Type B pancreatic cell (in vitro differentiated cells): ENCODE data around the gene PKD1. TPM values are rescaled to one million over a fixed set of nuclear protein-coding genes. Genes with fewer than 3 reads are reported as not detected.

Source experiments
- DNase-seq: peaks from one replicate; pipeline ENCODE4 v3.0.0; 2021; ENCODE audit warnings: mixed read lengths; ENCODE audit not compliant: unreplicated experiment; ENCODE audit errors: extremely low spot score
- H3K27ac Mint-ChIP-seq: 2 replicates; pipeline ENCODE4 v1.8.0; 2021; ENCODE audit warnings: mild to moderate bottlenecking, mixed read lengths
- H3K27me3 Mint-ChIP-seq: 2 replicates; pipeline ENCODE4 v1.8.0; 2021; ENCODE audit warnings: mixed read lengths
- H3K36me3 Mint-ChIP-seq: 2 replicates; pipeline ENCODE4 v1.8.0; 2021; ENCODE audit warnings: mixed read lengths
- H3K4me1 Mint-ChIP-seq: one replicate; pipeline ENCODE4 v1.8.0; 2021; ENCODE audit warnings: mixed read lengths; ENCODE audit not compliant: unreplicated experiment
- H3K4me3 Mint-ChIP-seq: 2 replicates; pipeline ENCODE4 v1.8.0; 2021; ENCODE audit warnings: mild to moderate bottlenecking, mixed read lengths
- H3K9me3 Mint-ChIP-seq: 2 replicates; pipeline ENCODE4 v1.8.0; 2021; ENCODE audit warnings: mixed read lengths
- CTCF ChIP-seq: fragments of 200-600 bp; sonication (generic); conservative IDR thresholded peaks from 2 replicates; pipeline ENCODE4 v1.5.0; 2021; ENCODE audit warnings: antibody characterized with exemption, mild to moderate bottlenecking
- total RNA-seq: library from RNA; stranded (reverse); gene quantifications from 2 replicates; pipeline ENCODE4 v1.2.1, GENCODE V29; 2021; ENCODE audit warnings: low replicate concordance

Gene PKD1
- total RNA-seq, 1 donor from 2014 or later: 131 TPM

- no peak for TF ChIP-seq CTCF
- H3K4me1 Mint-ChIP-seq: no peaks in the 10 kb centered on the region
Measured at GRCh38 chr16:2062801-2063200, 72.9 kb downstream of the PKD1 start.

GRCh38 chr16:2061526-2061925, 74.2 kb downstream of the PKD1 start:
- Mint-ChIP-seq H3K27me3 (no peaks in the 10 kb centered on the region), H3K4me1 (no peaks in the 10 kb centered on the region), H3K4me3 (no peak overlapping the region), H3K36me3 (no peaks in the 10 kb centered on the region), H3K9me3 (no peaks in the 10 kb centered on the region), H3K27ac (no peak overlapping the region)
- no peak for TF ChIP-seq CTCF
- no peak for DNase-seq

More at GRCh38 chr16:2062801-2063200, 72.9 kb downstream of the PKD1 start:
- H3K36me3 Mint-ChIP-seq: no peaks in the 10 kb centered on the region
- DNase-seq: no peak
- H3K27ac Mint-ChIP-seq: no peak overlapping the region
- H3K4me3 Mint-ChIP-seq: no peak overlapping the region
- H3K9me3 Mint-ChIP-seq: no peaks in the 10 kb centered on the region
- H3K27me3 Mint-ChIP-seq: no peaks in the 10 kb centered on the region

GRCh38 chr16:2061023-2061422, 74.7 kb downstream of the PKD1 start:
- no peaks in the 10 kb centered on the region for H3K27me3 Mint-ChIP-seq
- no peaks in the 10 kb centered on the region for H3K36me3 Mint-ChIP-seq
- H3K27ac Mint-ChIP-seq: no peak overlapping the region
- no peak for TF ChIP-seq CTCF
- H3K9me3 Mint-ChIP-seq: no peaks in the 10 kb centered on the region
- H3K4me3 Mint-ChIP-seq: no peak overlapping the region
- no peak for DNase-seq
- no peaks in the 10 kb centered on the region for H3K4me1 Mint-ChIP-seq

- Mint-ChIP-seq H3K27me3 (no peaks in the 10 kb centered on the region), H3K4me3 (no peak overlapping the region), H3K4me1 (no peaks in the 10 kb centered on the region), H3K36me3 (no peaks in the 10 kb centered on the region), H3K27ac (no peak overlapping the region), H3K9me3 (no peaks in the 10 kb centered on the region)
- DNase-seq: no peak
- no peak for TF ChIP-seq CTCF
Measured at GRCh38 chr16:2060346-2060745, 75.4 kb downstream of the PKD1 start.

GRCh38 chr16:2058872-2059271, 76.8 kb downstream of the PKD1 start:
- no peak overlapping the region for H3K4me3 Mint-ChIP-seq
- H3K9me3 Mint-ChIP-seq: no peaks in the 10 kb centered on the region
- DNase-seq: no peak
- no peak overlapping the region for H3K27ac Mint-ChIP-seq
- H3K4me1 Mint-ChIP-seq: no peaks in the 10 kb centered on the region
- no peaks in the 10 kb centered on the region for H3K36me3 Mint-ChIP-seq
- no peaks in the 10 kb centered on the region for H3K27me3 Mint-ChIP-seq
- no peak for TF ChIP-seq CTCF

- Mint-ChIP-seq H3K27ac (no peak overlapping the region), H3K36me3 (no peaks in the 10 kb centered on the region), H3K4me3 (no peak overlapping the region), H3K4me1 (no peaks in the 10 kb centered on the region), H3K27me3 (no peaks in the 10 kb centered on the region), H3K9me3 (no peaks in the 10 kb centered on the region)
- no peak for DNase-seq
- no peak for TF ChIP-seq CTCF
Measured at GRCh38 chr16:2058420-2058819, 77.3 kb downstream of the PKD1 start.
